Kidney epithelial cell (primary cell): ENCODE results near the gene PARG. TPM values are rescaled to one million over a fixed set of nuclear protein-coding genes. Genes with fewer than 3 reads are reported as not detected.

ENCODE experiments used
- DNase-seq: peaks from one replicate; pipeline ENCODE4 v3.0.0-alpha.2; 2010; ENCODE audit warnings: low read depth
- H3K27me3 ChIP-seq: 2 replicates; pipeline ENCODE4 v1.6.0; 2011; ENCODE audit warnings: low read length; ENCODE audit not compliant: control insufficient read depth, insufficient read depth
- H3K36me3 ChIP-seq: 2 replicates; pipeline ENCODE4 v1.5.1; 2011; ENCODE audit warnings: low read length; ENCODE audit not compliant: control insufficient read depth, insufficient read depth
- H3K4me3 ChIP-seq: 2 replicates; pipeline ENCODE4 v1.5.1; 2011; ENCODE audit warnings: low read depth, mild to moderate bottlenecking, control low read depth, low read length
- total RNA-seq: library from RNA; depleted of rRNA; stranded (reverse); fragments of >200 nt; gene quantifications from 2 replicates; pipeline ENCODE4 v1.2.3, GENCODE V29; 2015
- TF ChIP-seq, protein P1 (sequence below): IDR thresholded peaks from 2 replicates; pipeline ENCODE4 v1.5.1; 2011; ENCODE audit warnings: mild to moderate bottlenecking, moderate library complexity, low read length, control low read depth, inconsistent platforms; ENCODE audit not compliant: insufficient read depth, poor library complexity, severe bottlenecking

PARG gene
- total RNA-seq, 1 donor from 2014 or later: 28.9 TPM

DNA sequence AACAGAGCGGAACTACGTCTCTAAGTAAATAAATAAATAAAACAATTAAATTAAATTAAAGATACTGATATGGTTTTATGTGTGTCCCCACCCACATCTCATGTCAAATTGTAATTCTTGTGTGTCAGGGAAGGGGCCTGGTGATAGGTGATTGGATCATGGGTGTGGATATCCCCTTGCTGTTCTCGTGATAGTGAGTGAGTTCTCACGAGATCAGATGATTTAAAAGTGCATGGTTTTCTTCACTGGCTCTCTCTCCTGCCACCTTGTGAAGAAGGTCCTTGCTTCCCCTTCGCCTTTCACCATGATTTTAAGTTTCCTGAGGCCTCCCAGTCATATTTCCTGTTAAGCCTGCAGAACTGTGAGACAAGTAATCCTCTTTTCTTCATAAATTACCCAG lies 150.7 kb downstream of the PARG start:
- no peak for DNase-seq
- Histone ChIP-seq H3K27me3 (no peaks in the 10 kb centered on the region), H3K4me3 (no peak overlapping the region), H3K36me3 (no peaks in the 10 kb centered on the region)
- TF ChIP-seq, protein P1, sequence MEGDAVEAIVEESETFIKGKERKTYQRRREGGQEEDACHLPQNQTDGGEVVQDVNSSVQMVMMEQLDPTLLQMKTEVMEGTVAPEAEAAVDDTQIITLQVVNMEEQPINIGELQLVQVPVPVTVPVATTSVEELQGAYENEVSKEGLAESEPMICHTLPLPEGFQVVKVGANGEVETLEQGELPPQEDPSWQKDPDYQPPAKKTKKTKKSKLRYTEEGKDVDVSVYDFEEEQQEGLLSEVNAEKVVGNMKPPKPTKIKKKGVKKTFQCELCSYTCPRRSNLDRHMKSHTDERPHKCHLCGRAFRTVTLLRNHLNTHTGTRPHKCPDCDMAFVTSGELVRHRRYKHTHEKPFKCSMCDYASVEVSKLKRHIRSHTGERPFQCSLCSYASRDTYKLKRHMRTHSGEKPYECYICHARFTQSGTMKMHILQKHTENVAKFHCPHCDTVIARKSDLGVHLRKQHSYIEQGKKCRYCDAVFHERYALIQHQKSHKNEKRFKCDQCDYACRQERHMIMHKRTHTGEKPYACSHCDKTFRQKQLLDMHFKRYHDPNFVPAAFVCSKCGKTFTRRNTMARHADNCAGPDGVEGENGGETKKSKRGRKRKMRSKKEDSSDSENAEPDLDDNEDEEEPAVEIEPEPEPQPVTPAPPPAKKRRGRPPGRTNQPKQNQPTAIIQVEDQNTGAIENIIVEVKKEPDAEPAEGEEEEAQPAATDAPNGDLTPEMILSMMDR: no peak

DNA sequence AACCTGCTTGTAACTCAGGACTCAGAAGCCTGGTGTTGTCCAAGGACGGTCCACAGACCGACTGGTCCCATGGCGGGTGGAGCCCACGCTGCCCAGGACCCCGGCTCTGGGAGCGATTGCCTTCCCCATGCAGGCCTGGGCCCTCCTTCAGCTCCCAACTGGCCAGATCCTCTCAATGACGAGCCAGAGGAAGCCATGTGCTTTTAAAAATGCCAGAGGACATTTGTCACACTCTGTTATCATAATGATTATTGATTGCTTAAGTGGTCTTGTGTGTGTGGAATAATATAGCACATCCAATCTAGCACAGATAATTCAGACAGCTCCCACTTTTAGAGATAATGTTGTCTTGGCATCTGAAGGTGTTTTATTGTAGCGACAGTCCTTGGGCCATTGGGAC lies 157.1 kb downstream of the PARG start:
- Histone ChIP-seq H3K36me3 (no peaks in the 10 kb centered on the region), H3K4me3 (no peak overlapping the region), H3K27me3 (no peaks in the 10 kb centered on the region)
- no peak for DNase-seq
- TF ChIP-seq, protein P1: no peak

DNA sequence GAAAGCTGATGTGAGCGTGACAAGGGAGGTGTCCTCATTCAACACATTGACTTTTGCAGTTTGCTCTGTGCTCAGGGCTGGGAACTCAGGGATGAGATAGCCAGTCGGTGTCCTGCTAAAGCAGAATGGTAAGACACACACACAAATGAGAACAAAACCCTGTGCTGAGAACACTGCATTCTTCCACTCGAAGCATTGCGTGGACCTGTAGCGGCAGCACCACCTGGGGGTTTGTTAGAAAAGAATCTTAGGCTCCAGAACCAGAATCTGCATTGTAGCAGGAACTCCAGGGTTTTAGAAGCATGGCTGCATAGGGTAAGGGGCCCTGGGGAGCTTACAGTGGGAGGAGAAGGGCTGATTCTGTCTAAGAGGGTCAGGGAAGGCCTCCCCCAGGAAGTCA lies 158.2 kb downstream of the PARG start:
- Histone ChIP-seq H3K27me3 (no peaks in the 10 kb centered on the region), H3K36me3 (no peaks in the 10 kb centered on the region), H3K4me3 (no peak overlapping the region)
- DNase-seq: no peak
- TF ChIP-seq, protein P1: no peak

DNA sequence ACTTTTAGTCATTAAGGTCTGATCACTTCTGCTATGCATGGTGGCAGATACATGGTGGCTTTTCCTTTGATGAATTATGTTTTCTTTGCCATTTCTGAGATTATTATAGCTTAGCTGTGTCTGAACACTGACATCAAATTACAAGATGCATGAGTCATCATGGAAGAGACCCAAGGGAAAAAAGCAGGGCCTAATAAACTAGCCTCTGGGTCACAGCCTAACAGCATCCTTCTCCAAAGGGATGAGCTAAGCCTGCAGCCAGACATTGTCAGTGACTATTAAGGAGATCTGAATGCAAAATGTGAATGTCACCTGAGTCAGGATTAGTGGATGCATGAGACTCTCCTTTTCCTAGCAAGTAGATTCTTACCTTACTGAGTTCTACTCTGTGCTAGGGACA lies 160.6 kb downstream of the PARG start:
- no peak for DNase-seq
- Histone ChIP-seq H3K4me3 (no peak overlapping the region), H3K36me3 (no peaks in the 10 kb centered on the region), H3K27me3 (no peaks in the 10 kb centered on the region)
- TF ChIP-seq, protein P1: no peak

DNA sequence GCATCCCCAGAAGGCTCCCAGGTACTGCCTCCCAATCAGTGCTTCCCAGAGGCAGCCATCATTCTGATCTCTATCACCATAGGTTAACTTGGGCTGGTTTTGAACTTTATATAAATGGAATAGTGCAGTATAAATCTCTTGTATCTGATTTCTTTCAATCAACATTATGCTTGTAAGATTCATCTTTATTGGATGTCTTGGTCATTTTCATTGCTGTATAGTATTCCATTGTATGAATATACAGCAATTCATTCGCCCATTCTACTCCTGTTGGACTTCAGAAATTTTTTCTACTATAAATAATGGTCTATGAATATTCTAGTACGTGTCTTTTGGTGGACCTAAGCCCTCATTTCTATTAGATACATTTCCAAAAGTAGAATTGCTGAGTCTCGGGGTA lies 163.6 kb downstream of the PARG start:
- H3K36me3 ChIP-seq: no peaks in the 10 kb centered on the region
- DNase-seq: no peak
- TF ChIP-seq, protein P1: no peak
- H3K27me3 ChIP-seq: no peaks in the 10 kb centered on the region
- no peak overlapping the region for H3K4me3 ChIP-seq

DNA sequence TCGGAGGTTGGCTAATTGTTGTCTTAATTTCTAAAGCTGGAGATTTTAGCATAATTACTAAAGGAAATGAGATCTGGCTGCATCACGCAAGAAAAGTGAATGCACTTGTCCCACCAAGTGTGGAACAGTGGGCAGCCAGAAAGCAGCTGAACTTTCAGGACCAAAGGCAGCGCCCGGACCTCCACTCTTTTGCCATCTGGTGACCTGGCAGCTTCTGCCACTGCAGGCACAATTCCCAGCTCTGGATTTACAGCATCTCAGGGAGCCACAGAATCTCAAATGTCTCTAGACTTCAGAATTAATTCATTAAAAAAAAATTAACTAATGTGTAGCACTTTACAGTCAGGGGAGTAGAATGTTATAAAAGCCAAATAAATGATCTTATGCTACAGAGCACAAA lies 165.0 kb downstream of the PARG start:
- no peaks in the 10 kb centered on the region for H3K36me3 ChIP-seq
- H3K27me3 ChIP-seq: peaks cover 2% of the 10 kb centered on the region
- TF ChIP-seq, protein P1: no peak
- DNase-seq: no peak
- no peak overlapping the region for H3K4me3 ChIP-seq
